Right renal cortex interstitium (tissue), 3 donors: ENCODE data around the gene XDH. TPM values are rescaled to one million over a fixed set of nuclear protein-coding genes. Genes with fewer than 3 reads are reported as not detected.

Experiments
- DNase-seq, 3 donors: peaks; one replicate each; pipeline ENCODE4 v3.0.0-alpha.2; 2013; ENCODE audit warnings: low read depth in 3 of 3, low spot score in 2 of 3
- polyA plus RNA-seq, 3 donors: library from polyadenylated mRNA; unstranded; fragments of 120-200 nt; gene quantifications; one replicate each; pipeline ENCODE4 v1.2.1, GENCODE V29; 2013; ENCODE audit not compliant: insufficient read length in 3 of 3

The XDH gene
- polyA plus RNA-seq = under 1 TPM; 0.03 to 0.14 (median 0.06) TPM

DNA sequence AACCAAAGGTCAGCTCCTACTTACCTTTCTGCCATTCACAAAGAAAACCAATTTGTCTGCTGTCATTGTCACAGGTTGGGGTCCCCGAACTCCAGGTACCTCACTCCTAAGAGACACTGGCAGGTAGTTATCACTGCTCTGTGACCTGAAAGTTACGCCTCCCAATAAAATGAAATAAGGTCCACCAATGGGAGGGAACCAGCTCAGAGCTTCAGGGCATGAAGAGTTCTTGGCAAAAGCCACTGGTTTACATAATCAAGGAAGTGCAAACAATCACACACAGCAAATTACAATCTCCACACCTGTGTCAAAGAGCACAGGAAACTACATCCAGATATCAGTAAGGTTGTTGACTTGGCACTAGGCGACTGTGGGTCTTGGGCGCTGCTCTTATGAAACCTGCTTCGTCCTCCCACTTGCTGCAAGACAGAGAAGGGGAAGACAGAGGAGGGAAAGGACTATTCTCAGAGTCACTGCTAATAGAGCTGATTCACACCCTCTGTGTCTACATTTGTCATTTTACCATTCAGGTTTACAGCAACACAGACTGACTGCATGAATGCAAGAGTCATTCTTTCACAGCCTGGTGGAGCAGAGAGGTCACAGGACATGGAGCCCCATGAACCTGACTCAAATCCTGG, at the start of gene XDH:
Gene XDH, minus strand, starts transcription at position 142 of the 641 bp plus-strand sequence. Its CDS starts 76 bp downstream, at position 66.
- no peak for DNase-seq

DNA sequence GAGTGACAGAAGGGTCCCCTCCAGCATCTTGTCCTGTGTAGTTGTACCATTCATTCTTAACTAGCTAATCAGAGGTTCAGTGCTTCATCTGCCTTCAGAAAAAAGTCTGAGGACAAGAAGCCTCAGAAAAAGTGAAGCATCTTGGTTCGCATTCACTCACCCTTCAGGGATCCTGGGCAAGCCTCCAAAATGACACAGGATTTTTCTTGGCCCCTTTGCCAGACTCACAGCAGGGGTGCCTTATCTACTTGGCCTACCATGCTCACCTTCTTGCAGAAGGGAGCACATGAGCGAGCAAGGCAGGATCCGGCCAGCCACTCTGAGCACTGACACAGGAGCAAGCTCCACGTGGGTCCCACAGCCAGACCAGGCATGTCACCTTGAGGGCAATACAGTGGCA, 43.1 kb upstream of the XDH start:
- no peak for DNase-seq

DNA sequence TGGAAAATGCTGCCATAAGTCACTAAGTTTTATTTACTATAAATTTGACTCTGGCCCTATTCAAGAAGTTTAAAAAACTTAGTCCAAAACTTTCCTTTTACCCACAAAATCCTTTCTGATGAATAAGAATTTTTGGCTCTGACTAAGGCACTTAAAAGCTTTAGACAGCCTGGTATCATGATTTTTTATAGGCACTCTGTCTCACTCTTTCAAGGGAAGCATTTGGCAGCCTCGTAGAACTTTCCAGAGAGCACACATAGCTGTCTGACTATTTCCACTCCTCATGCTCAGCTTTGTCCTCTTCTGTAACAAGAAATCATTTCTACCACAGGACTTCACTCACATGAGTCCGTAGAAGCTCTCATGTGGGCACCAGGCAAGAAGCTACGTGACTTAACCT, 32.3 kb upstream of the XDH start:
- no peak for DNase-seq

DNA sequence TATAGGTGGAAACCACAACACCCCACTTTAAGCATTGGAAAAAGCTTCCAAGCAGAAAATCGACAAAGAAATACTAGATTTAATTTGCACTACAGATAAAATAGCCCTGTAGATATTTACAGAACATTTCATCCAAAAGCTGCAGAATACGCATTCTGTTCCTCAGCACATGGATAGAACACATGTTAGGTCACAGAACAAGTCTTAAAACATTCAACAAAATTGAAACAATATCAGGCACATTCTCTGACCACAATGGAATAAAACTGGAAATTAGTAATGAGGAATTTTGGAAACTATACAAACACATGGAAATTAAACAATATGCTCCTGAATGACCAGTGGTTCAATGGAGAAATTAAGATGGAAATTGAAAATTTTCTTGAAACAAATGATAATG, 27.8 kb upstream of the XDH start:
- no peak for DNase-seq

DNA sequence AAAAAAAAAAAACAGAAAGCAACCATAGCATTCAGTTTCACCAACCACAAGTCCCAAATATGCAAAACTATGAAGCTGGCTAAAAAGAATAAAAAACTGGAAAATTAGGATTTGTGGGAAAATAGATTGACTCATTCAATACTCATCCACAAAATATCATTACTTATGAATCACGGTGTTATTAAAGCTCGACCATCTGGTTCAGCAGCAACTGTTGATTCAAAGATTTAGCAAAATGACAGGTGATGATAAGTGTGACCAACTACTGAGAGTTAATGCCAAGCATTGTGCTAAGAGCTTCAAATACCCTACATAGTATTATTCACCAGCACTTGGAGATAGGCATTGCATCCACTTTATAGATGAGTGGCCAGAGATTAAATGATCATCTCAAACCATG, 26.2 kb upstream of the XDH start:
- DNase-seq = no peak

DNA sequence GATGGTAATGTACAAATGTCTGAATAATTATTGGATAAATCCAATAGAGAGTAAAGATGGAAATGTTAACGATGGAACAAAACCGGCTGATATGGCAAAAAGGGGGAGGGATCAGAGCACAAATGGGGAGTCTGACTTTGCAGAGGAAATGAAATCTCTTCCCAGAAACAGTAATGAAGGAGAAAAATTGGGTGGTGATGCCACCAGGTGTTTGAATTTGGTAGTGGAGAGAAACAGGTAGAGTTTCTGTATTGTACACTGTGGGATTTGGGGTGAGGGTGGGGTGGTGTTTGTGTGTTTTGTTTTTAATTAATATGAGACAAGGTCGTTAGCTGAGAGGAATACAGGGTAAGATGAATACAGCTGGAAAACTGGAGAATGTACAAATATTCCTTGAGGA, 20.4 kb upstream of the XDH start:
- no peak for DNase-seq

DNA sequence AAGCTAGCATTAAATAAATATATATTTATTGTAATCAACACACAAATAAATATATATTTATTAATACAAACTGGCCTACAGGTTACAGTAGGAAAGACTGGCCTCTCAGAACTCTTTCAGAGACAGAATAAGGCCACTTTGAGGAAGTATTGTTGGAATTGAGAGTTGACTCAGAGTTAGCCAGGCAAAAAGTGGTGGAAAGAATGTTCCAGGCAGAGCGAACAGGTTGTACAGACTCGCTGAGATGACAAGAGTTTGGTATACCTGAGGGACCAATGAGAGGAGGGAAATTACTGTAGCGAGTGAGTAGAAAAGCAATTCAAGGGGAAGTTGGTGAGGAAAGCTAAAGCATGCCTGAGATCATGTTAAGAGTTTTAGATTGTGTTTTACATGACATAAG, 19.0 kb upstream of the XDH start:
- DNase-seq = no peak

DNA sequence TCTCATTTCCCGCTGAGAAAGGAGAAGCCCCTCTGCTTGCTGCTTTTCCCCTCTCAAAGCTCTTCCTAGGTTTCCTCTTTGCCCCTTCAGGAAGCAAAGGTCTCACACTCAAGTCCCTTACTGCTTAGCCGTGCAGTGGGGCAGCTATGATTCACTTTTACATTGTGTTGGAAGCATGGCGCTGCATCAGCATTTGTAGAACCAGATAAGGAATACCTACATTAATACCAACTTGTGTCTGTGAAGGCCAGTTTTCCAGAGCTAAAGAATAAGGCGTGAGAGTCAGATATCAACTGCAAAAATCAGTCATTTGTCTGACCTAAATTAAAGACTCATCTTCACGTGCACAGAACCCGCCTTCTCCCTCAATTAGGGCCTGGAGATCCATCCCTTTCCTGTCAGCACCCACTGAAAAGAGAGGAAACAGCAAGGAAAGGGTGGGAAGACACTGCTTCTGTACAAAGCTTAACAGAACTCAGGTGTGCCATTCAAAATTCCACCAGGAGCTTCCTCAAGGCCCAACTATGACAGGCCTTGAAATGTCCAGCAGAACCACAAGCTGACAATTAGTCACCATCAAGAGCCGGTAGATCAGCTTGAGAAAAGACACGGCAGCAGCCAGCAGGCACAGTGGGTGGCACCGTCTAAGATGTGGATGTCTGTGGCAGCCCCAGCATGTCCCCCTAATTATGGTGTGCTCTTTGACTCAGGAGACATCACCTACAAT, 16.1 kb upstream of the XDH start:
- DNase-seq = no peak

DNA sequence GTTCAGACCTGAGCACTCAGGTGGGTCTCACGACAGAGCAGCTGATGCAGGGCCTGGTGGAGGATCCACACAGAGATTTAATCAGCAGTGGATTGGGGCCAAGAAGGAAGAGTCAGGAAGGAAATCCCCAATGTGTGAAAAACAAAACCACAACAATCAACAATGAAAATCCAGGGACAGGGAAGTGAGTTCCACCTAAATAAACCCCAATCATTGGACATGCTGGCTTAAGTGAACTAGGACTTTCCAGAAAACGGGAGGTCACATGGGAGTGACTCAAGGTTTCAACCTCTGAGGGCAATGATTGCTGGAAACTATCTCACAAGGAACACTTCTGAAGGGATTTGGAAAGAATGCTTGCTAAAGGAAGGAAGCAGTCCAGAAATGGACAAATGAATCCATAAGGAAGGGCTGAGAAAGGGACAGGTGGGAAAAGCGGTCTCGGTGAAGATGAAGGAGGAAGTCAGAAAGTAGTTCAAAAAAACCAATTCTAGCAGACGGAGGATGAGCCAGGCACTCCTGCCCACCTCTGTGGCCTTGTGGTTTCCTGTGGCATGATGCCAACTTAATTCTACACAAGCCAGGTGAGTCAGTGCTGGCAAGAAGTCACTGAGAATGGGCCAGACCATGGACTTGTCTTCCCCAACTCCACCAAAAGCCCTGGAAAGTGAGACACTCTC, 15.4 kb upstream of the XDH start:
- DNase-seq = no peak

DNA sequence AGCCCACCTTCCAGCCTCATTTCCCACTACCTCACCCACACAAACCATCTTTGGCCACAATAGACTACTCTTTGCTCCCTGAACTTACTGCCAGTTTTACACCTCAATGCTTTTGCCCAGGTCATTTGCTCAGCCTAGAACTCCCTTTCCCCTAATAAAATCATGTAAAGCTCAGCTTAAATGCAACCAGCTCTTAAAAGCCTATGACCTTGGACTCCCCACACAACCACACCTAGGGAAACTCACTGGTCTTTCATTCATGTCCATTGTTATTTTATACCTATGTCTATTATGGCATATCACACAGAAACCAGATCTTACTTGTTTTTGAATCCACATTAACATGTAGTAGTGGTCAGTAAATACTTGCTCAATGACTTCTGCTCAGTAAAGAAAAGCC, 14.5 kb upstream of the XDH start:
- no peak for DNase-seq

DNA sequence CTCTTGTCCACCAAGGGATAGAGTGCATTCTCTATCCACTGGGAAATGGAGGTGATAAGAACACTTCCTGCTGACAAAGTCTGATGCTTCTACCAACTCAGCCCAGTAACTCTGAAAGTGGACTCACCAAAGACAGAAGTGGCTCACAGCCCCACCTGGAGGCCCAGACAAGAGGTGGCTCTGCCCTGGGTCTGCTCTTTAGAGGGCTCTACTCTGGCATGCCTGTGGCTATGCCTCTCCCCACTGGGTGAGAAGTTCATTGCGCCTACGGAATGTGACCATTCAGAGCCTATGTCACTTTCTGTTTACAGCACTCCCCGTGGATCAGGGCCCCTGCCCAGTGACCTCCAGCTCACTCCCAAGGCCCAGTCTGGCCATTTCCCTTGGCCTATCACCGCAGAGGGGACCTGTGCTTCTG, 13.5 kb upstream of the XDH start:
- DNase-seq = no peak

DNA sequence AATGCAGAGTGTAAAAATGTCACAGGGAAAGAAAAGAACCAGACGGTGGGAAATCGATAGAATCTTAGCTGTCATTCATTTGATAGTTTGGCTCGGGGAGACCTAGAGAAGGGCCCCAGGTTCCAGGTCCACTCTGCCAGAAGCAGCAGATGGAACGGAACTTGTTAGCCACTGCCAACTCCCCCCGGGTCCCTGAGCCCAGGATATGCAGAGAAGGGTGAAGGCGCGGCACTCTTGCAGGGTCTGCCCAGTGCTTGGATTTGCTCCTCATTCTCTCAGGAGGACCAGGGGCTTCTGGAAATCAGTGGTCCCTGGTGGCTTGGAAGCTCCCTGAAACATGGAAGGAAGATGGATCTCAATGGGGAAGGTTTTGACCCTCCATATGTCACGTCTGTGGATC, 11.6 kb upstream of the XDH start:
- DNase-seq = no peak

DNA sequence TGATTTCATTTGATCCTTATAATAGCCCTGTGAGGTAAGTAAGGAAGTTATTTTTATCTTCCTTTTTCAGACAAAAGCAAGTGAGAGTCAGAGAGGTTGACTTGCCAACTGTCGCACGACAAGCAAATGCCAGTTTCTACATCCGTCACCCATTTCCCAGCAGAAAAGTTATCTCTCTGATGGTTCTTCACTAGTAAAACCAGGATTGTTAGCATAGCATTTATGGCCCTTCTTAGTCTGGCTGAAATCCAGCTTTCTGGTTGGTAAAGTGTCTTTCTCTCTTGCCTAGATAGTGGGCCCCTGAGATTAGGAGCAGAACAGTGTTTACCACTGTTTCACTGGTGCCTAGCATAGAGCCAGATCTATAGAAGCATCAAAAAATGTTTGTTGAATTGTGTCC, 7.1 kb upstream of the XDH start:
- no peak for DNase-seq

DNA sequence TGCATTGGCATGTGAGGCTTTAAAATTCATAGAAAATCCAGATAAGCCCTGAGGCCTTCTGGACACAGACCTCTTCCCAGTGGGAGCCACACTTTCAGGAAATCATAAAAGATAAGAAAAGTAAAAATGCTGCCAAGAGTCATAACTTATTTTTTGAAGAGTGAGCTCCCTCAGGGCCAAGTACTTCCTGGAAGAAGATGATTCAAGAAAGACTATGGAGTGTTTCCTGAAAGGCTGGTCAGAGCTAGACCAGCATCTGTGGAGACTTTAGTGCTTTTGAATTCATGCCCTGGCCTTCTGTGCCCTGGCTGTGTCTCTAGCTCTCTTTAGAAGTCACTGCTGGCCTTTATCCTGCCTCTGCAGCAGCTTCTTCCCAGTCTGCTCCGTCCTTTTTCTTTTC, 6.4 kb upstream of the XDH start:
- no peak for DNase-seq

DNA sequence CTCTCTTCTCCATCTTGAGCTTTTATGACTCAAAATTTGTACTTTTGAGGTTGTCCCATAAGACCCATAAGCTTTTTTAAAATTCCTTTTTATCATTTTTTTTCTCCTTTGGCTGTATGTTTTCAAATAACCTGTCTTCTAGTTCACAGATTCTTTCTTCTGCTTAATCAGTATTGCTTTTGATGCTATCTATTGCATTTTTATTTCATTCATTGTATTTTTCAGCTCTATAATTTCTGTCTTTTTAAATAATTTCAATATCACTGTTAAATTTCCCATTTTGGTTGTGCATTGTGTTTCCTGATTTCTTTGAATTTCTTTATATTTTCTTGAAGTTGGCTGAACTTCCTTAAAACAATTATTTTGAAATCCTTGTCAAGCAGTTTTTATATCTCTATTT, 4.8 kb upstream of the XDH start:
- DNase-seq = no peak

DNA sequence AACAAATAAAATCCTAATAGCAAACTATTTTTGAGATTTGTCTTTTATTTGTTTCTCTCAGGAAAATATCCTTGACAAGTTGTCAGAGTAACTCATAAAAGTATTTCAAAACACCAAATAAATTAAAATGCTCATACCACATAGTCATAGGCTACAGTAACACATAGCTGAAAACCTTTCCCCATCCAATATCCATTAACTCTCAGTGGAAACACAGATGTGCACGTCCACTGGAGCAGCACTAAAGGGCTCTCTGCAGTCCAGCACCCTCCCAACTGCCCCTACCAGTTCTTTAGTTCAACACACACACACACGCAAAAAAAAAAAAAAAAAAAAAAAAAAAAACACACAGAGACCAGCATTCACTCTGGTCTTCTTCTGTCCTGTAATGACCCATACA, 879 bp upstream of the XDH start:
- no peak for DNase-seq

DNA sequence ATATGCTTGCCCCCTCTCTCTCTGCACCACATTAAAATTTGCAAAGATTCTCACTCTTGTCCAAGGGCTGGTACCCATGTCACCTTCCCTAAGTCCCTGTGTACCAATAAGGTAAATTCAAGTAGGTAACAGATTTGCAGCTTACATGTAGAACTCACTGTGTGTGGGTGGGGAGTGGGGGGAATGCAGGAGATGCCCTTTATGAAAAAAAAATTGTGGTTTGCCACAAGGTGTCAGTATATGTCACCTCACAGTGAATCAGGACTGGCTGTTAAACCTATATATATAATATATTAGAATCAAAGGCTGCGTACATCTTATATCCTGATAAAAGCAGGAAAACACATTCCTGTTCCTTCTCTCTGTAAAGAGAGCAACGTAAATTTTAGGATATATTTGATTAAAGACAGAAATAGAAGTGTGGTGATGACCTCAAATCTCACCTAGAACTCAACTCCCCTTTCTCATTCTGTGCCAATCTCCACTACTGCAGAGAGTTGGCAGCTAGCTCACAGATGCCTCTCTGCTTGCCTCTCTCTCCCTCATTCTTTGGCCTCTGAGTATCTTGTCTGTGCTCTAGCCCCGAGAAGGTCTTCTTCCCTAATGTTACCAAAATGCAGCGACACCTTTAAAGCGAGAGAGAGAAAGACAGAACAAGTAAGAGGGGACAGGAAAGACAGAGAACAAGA, 536 bp downstream of the XDH start:
- DNase-seq = no peak

DNA sequence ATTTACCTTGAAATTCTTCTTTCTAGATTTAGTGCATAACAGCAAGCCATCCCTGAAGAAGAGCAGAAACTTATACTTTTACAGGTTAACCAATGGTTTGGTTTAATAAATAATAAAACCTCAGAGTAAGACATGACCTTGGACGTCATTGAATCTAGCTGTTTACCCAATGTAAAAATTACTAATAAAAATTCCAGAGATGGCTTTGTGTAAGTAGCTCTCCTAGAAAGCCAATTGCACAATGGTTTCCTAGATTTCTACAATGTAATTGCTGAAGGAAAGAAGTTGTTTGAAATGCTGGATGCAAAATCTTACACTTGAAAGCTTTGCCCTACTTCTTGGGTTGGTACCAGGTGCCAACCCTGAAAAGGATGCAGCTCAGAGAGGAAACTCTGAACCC, 1.5 kb downstream of the XDH start:
- DNase-seq = no peak

DNA sequence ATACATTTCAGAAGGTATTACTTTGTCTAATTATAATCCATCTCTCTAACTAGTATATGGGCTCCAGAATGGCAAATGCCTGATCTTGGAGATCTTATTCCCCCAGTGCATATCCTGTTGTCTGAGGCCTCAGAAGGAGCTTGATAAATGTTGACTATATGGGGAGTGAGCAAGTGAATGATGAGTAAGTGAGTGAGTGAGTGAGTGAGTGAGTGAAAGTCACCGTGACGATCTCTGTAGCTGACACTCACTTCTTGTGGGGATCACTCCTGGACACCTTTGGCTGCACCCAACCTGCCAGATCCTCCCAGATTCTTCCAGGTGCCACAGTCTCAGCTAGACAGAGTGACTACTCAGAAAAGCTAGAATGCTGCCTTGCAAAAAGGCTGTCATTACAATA, 2.8 kb downstream of the XDH start:
- no peak for DNase-seq

DNA sequence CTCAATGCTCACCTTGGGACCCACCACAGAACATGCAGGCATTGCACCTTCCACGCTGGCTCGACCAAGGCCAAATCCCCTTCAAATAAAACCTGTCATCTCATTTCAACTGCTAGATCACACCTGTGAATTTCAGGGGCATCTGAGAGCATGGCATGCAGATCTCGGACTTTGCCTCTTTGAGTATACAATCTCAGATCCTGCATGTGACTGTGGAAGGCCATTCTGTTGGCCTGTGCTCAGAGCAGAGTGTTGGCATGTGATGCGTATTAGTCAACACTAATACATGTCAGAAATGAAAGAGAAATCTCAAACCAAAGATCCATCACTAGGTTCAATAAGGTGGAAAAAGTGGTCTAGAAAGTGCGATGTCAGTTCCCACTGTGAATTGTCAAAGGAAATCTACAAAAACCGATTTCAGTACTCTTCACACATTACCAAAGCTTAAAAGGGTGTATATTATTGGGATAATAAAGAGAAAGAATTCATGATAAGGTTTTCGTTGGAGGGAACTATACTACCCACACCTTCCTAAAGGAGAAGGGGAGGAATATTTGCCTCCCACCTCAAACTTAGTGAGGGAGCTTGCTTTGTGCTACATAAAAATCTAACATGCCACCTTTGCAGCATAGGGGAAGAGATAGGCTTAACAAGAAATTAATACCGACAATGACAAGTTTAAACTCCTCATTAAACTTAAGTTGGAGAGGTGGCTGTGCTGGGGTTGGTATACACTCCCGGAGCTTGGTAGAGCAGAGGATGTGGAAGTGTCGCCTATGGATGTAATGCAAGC, 7.8 kb downstream of the XDH start:
- no peak for DNase-seq

DNA sequence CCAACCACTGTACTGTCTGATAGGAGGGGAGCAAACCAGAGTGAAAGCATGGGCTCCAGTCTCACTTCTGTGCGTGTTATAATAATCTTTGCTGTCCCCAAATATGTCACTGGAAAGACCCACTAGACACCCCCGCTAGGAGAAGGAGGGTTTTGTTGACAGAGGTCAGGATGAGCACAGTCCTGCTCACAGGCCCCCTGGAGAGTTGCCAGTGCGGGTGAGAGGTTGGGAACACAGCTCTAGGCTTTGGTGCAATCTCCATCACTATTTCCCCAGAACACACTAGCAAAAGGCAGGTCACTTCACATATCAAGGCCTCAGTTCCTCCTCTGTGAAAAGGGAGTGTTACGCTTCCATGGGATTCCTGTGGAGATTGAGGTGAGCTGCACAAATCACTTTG, 9.7 kb downstream of the XDH start:
- DNase-seq = no peak
